ENCODE measurements around the gene SPOCK1. TPM values are rescaled to one million over a fixed set of nuclear protein-coding genes. Genes with fewer than 3 reads are reported as not detected.
"Not testable (repeated sequence)": the region's sequence is repeated elsewhere in the genome, so short reads cannot be mapped to it uniquely, and the experiment has no call there.

Gene SPOCK1
- total RNA-seq, 2 experiments from 2014 or later: 0.42 TPM; not detected in 1

DNA sequence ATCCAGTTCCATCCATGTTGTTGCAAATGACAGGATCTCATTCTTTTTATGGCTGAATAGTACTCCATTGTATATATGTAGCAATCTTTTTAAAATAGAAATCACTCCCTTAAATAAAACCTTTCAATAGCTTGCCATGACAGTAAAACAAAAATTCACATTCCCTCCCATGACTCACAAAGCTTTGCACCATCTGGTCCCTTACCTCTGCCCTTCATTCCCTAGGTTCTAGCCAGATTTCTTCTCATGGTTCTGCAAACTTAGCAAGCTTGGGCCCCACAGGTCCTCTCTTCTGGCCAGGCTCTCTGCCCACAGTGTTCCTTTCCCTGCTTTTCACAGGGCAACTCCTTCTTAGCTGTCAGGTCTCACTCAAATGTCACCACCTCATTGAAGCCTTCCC is 4.3 kb upstream of the SPOCK1 start:
- CTCF ChIA-PET: interaction anchor here (0.5 to 1.0 kb wide), 3 partner anchors 51 to 1574 kb away, joined by 3 to 5 read pairs (median 3); no protein-coding TSS in a partner anchor
- Mint-ChIP-seq H3K27me3 (ENCODE audit: low read depth) (peaks cover 12% of the 10 kb centered on the region), H3K27ac (no peak overlapping the region), H3K9me3 (no peaks in the 10 kb centered on the region), H3K4me1 (ENCODE audit: low read depth) (no peaks in the 10 kb centered on the region), H3K36me3 (ENCODE audit: low read depth) (no peaks in the 10 kb centered on the region), H3K4me3 (no peak overlapping the region)
- intact Hi-C loops (cut with micrococcal nuclease): no loop called here
- no peak for DNase-seq

DNA sequence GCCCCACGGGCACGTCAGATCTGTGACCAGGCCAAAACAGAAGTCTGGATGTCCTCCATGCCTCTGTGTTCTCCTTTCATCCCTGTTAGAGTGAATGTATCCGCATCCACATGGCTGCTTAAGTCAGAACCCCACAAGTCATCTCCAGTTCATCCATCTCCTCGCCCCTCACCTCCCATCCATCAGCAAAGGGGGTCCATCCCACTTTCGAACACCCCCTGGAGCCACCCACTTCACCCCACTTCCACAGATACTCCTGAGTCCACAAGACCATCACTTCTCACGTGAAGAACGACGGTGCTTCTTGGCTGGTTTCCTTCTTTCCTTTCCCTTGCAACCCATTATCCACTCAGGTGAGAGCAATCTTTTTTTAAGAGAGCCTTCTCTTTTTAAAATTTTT is 3.5 kb upstream of the SPOCK1 start:
- intact Hi-C loops (cut with micrococcal nuclease): no loop called here

DNA sequence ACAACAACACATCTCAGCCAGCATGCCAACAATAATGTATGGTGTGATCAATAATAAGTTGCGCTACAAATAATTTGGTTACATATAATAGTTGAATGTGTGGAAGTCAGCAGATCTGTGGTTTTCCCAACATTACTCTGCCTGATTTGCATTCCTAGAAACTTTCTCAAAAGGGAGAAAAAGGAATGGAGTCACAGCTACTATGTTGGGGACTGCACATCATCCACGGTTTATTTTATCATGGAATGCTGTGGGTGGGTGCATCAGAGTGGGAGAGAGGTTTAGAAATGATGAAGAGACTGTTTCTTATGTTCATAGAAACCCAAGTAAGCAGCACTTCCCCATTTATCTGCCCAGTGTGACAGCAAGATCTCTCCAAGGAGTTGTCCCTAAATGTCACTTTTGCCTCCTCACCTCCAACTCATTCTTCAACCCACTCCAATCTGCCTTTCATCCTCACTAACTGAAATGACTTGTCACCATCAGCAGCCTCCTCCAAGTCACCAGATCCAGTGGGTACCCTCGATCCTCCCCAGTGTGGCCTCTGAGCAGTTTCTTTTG is 2.8 kb upstream of the SPOCK1 start:
- intact Hi-C loops (cut with micrococcal nuclease): no loop called here
- Mint-ChIP-seq H3K4me3 (no peak overlapping the region), H3K36me3 (ENCODE audit: low read depth) (no peaks in the 10 kb centered on the region), H3K4me1 (ENCODE audit: low read depth) (peaks cover 2% of the 10 kb centered on the region), H3K27ac (no peak overlapping the region), H3K9me3 (no peaks in the 10 kb centered on the region), H3K27me3 (ENCODE audit: low read depth) (peaks cover 15% of the 10 kb centered on the region)
- no peak for DNase-seq
- CTCF ChIA-PET: no interaction called here

More for the DNA sequence above, 3.5 kb upstream of the SPOCK1 start:
- no peak overlapping the region for H3K27ac Mint-ChIP-seq
- H3K9me3 Mint-ChIP-seq: no peaks in the 10 kb centered on the region
- H3K27me3 Mint-ChIP-seq (ENCODE audit: low read depth): peaks cover 12% of the 10 kb centered on the region
- CTCF ChIA-PET: no interaction called here
- no peaks in the 10 kb centered on the region for H3K36me3 Mint-ChIP-seq (ENCODE audit: low read depth)
- H3K4me1 Mint-ChIP-seq (ENCODE audit: low read depth): peaks cover 2% of the 10 kb centered on the region
- DNase-seq: no peak
- no peak overlapping the region for H3K4me3 Mint-ChIP-seq

DNA sequence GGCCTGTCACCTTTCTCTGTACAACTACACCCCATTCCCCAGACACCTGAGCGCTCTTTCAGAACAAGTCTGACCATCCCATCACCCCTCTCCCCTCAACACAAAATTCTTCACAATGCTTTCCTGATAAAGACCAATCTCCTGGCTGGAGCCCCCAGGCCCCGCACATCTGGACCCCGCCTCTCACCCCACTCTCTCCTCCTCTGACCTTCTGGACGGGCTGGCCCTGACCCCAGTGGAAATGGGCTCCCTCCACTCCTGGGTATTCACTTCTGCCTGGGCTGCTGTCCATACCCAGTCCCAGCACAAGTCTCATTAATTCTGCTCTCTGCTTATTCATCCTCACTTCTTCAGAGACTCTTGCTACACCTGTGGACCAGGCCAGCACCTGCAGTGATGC is 2.1 kb upstream of the SPOCK1 start:
- peaks cover 18% of the 10 kb centered on the region for H3K27me3 Mint-ChIP-seq (ENCODE audit: low read depth)
- no peak overlapping the region for H3K27ac Mint-ChIP-seq
- H3K36me3 Mint-ChIP-seq (ENCODE audit: low read depth): no peaks in the 10 kb centered on the region
- no peaks in the 10 kb centered on the region for H3K9me3 Mint-ChIP-seq
- intact Hi-C loops (cut with micrococcal nuclease): no loop called here
- no peak overlapping the region for H3K4me3 Mint-ChIP-seq
- peaks cover 2% of the 10 kb centered on the region for H3K4me1 Mint-ChIP-seq (ENCODE audit: low read depth)
- no peak for DNase-seq
- CTCF ChIA-PET: interaction anchor here (1.2 kb wide), 1 partner anchor 181 kb away, joined by 5 read pairs; no protein-coding TSS in a partner anchor

DNA sequence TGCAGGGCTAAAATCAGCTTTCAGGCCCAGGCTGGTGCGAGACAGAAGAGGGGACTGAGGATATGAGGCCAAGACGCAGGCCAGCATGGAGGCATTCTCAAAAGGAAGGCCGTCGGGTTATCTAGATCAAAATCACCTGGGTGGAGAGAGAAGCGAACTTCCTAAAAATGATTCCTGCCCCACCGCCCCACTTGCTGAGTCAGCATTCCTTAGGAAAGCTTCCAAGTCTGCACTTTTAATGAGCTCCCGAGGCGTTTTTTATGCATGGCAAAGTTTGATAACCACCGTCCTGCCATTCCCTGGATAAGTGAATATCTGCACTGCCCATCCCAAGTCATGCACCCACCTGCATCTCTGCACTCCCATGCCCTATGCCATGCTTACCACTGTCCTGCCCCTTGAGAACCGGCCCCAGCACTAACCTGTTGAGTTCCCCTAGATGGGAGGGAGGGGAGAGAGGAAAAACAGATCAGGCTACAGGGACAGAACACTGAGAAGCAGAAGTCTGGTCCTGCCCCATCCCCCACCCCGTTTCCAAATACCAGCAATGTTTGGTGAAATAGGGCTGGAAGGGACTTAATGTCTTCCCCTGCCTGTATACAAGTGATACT is 1.6 kb upstream of the SPOCK1 start:
- Mint-ChIP-seq H3K9me3 (no peaks in the 10 kb centered on the region), H3K4me3 (no peak overlapping the region), H3K27ac (no peak overlapping the region), H3K27me3 (ENCODE audit: low read depth) (peaks cover 18% of the 10 kb centered on the region), H3K36me3 (ENCODE audit: low read depth) (no peaks in the 10 kb centered on the region), H3K4me1 (ENCODE audit: low read depth) (peaks cover 2% of the 10 kb centered on the region)
- CTCF ChIA-PET: interaction anchor here (1.2 kb wide), 1 partner anchor 181 kb away, joined by 5 read pairs; no protein-coding TSS in a partner anchor
- intact Hi-C loops (cut with micrococcal nuclease): no loop called here
- no peak for DNase-seq

DNA sequence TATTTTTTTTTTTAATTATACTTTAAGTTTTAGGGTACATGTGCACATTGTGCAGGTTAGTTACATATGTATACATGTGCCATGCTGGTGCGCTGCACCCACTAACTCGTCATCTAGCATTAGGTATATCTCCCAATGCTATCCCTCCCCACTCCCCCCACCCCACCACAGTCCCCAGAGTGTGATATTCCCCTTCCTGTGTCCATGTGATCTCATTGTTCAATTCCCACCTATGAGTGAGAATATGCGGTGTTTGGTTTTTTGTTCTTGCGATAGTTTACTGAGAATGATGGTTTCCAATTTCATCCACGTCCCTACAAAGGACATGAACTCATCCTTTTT is 351 bp upstream of the SPOCK1 start:
- not testable (repeated sequence) for H3K4me3 Mint-ChIP-seq; H3K4me1 Mint-ChIP-seq (ENCODE audit: low read depth); H3K36me3 Mint-ChIP-seq (ENCODE audit: low read depth); H3K9me3 Mint-ChIP-seq; DNase-seq; H3K27ac Mint-ChIP-seq
- H3K27me3 Mint-ChIP-seq (ENCODE audit: low read depth): peaks cover 13% of the 10 kb centered on the region
- CTCF ChIA-PET: interaction anchor here (0.6 to 1.2 kb wide), 3 partner anchors 94 to 184 kb away, joined by 3 to 8 read pairs (median 3); no protein-coding TSS in a partner anchor
- intact Hi-C loops (cut with micrococcal nuclease): loop anchor here (1.0 to 10.0 kb wide), 3 partner anchors 155 to 695 kb away; no protein-coding TSS in a partner anchor

DNA sequence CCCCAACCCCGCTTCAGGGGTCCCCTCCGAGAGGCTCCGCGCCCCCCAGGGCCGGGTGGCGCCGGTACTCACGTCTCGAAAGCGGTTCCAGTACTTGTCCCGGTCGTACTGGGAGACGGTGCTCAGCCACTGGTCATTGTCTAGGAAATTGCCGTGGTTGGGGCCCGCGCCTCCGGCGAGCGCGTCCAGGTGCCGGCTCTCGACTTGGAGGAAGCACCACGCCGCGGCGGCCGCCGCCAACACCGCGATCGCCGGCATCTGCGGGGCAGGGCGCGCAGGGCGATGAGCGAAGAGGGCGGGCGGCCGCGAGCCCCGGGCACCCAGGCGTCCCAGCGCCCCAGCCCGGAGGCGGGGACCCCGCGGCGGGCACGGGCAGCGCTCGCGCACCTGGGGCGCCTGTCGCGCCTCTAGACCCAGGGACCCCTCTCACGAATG is 808 bp downstream of the SPOCK1 start:
- intact Hi-C loops (cut with micrococcal nuclease): loop anchor here (10.0 kb wide), 1 partner anchor 694 kb away; no protein-coding TSS in a partner anchor
- Mint-ChIP-seq H3K27me3 (ENCODE audit: low read depth) (peaks cover 13% of the 10 kb centered on the region), H3K36me3 (ENCODE audit: low read depth) (no peaks in the 10 kb centered on the region), H3K4me3 (no peak overlapping the region), H3K27ac (no peak overlapping the region), H3K9me3 (no peaks in the 10 kb centered on the region), H3K4me1 (ENCODE audit: low read depth) (peaks cover 2% of the 10 kb centered on the region)
- no peak for DNase-seq
- CTCF ChIA-PET: interaction anchor here (0.8 to 1.9 kb wide), 5 partner anchors 153 to 181 kb away, joined by 3 to 8 read pairs (median 5); no protein-coding TSS in a partner anchor

DNA sequence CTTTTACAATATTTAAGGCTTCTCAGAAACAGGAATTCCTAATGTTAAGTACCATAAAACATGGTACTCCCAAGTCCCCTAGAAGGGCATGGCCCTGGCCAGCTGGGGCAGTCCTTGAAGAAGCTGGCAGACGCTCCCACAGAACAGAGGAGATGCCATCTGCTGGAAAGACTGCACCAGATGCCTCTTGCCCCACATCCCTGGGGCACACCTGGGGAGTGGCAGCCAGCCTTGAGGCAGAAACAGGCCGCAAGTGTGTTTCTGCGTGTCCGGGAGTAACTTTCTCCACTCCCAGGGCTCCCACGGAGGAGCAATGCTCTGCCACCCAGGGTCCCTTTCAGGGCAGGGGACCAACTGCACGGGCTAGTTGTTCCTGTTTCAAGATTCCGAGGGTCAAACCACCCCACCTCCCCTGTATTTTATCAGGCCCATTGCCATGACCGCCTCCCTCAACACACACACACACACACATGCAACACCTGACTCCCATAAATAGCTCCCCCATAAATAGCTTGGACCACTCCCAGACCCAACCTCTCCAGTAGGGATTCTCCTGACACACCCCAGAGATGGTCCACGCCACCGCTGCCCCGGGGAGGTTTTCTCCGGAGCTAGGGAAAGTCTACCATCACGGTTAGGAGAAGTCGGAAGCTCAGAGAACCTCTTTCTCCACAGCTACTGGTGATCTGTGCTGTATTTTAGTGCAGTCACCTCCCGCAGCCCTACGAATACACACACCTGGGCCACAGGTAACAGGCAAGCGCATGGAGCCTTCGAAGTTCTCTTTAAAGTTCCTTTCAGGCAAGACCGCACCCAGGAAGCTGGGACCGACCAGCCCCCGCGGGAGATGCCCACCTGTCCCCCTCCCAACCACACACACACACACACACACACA is 1.5 kb downstream of the SPOCK1 start:
- Mint-ChIP-seq H3K36me3 (ENCODE audit: low read depth) (no peaks in the 10 kb centered on the region), H3K4me1 (ENCODE audit: low read depth) (peaks cover 2% of the 10 kb centered on the region), H3K27me3 (ENCODE audit: low read depth) (peaks cover 13% of the 10 kb centered on the region), H3K9me3 (no peaks in the 10 kb centered on the region), H3K27ac (no peak overlapping the region), H3K4me3 (no peak overlapping the region)
- no peak for DNase-seq
- CTCF ChIA-PET: interaction anchor here (0.6 to 1.9 kb wide), 4 partner anchors 132 to 181 kb away, joined by 3 to 8 read pairs (median 4); no protein-coding TSS in a partner anchor
- intact Hi-C loops (cut with micrococcal nuclease): loop anchor here (10.0 kb wide), 1 partner anchor 693 kb away; no protein-coding TSS in a partner anchor

DNA sequence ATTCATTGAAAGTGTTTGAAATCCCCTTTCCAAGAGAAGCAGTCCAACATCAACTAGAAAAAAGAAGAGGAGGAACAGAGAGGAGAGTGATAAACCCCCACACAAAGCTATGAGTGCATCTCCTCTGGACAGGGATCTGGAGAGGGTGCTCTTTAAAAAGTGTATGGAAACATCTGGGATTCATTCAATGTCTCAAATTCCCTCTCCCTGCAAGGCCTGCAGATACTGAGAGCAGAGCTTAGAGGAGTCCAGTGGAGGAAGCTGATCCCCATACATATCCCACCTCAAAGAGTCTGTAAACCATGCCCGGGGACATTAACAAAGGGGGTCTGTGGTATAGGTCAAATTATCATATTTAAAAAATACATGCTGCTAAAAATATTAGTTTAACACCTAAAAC is 2.2 kb downstream of the SPOCK1 start:
- no peak overlapping the region for H3K4me3 Mint-ChIP-seq
- intact Hi-C loops (cut with micrococcal nuclease): loop anchor here (10.0 kb wide), 1 partner anchor 692 kb away; no protein-coding TSS in a partner anchor
- peaks cover 13% of the 10 kb centered on the region for H3K27me3 Mint-ChIP-seq (ENCODE audit: low read depth)
- H3K27ac Mint-ChIP-seq: no peak overlapping the region
- no peak for DNase-seq
- no peaks in the 10 kb centered on the region for H3K9me3 Mint-ChIP-seq
- peaks cover 2% of the 10 kb centered on the region for H3K4me1 Mint-ChIP-seq (ENCODE audit: low read depth)
- no peaks in the 10 kb centered on the region for H3K36me3 Mint-ChIP-seq (ENCODE audit: low read depth)
- CTCF ChIA-PET: interaction anchor here (0.5 to 1.9 kb wide), 3 partner anchors 43 to 178 kb away, joined by 3 to 8 read pairs (median 5); no protein-coding TSS in a partner anchor

DNA sequence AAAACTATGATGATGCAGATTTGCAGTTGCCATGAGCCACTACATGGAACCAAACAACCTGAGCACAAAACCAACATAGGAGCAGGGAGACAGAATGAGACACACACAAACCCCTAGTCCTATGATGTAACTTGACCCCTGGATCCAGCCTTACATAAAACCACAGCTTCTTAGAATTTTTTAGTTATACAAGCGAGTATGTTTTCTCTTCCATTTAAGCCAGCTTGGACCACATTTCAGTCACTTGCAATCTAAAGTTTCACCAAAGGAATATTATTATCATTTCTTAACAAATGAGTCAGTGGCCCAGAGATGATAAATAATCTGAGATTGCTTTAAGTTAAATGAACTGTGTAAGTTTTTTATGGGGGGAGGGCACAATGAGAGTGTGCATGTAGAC is 6.8 kb downstream of the SPOCK1 start:
- H3K4me3 Mint-ChIP-seq: no peak overlapping the region
- no peak for DNase-seq
- CTCF ChIA-PET: interaction anchor here (0.6 to 2.2 kb wide), 2 partner anchors 172 to 1919 kb away, joined by 3 to 5 read pairs; no protein-coding TSS in a partner anchor

DNA sequence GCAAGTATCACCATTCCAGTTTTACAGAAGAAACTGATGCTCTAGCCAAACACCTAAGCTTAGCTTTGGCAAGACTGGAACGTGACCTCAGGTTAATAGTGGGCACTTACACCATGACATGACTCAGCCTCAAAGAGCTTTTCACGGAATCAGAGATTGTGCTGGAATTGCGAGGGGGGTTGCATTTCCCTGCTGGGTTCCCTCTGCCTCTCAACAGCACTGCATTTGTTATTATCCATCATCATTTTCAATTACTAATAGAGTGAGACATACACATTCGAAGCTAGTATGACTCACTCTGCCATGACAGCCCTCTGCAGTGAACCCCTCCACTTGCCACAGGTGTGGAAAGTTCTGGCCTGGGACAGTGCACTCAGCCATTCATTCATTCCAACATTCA is 8.0 kb downstream of the SPOCK1 start:
- DNase-seq: no peak
- intact Hi-C loops (cut with micrococcal nuclease): loop anchor here (10.0 kb wide), 1 partner anchor 686 kb away; no protein-coding TSS in a partner anchor
- no peaks in the 10 kb centered on the region for H3K4me1 Mint-ChIP-seq (ENCODE audit: low read depth)
- H3K27ac Mint-ChIP-seq: no peak overlapping the region
- CTCF ChIA-PET: no interaction called here
- H3K9me3 Mint-ChIP-seq: no peaks in the 10 kb centered on the region
- H3K36me3 Mint-ChIP-seq (ENCODE audit: low read depth): no peaks in the 10 kb centered on the region
- no peak overlapping the region for H3K4me3 Mint-ChIP-seq
- H3K27me3 Mint-ChIP-seq (ENCODE audit: low read depth): peaks cover 3% of the 10 kb centered on the region

More for the DNA sequence above, 6.8 kb downstream of the SPOCK1 start:
- H3K27ac Mint-ChIP-seq: no peak overlapping the region
- no peaks in the 10 kb centered on the region for H3K36me3 Mint-ChIP-seq (ENCODE audit: low read depth)
- H3K9me3 Mint-ChIP-seq: no peaks in the 10 kb centered on the region
- H3K4me1 Mint-ChIP-seq (ENCODE audit: low read depth): no peaks in the 10 kb centered on the region
- intact Hi-C loops (cut with micrococcal nuclease): loop anchor here (10.0 kb wide), 1 partner anchor 688 kb away; no protein-coding TSS in a partner anchor
- H3K27me3 Mint-ChIP-seq (ENCODE audit: low read depth): peaks cover 9% of the 10 kb centered on the region

DNA sequence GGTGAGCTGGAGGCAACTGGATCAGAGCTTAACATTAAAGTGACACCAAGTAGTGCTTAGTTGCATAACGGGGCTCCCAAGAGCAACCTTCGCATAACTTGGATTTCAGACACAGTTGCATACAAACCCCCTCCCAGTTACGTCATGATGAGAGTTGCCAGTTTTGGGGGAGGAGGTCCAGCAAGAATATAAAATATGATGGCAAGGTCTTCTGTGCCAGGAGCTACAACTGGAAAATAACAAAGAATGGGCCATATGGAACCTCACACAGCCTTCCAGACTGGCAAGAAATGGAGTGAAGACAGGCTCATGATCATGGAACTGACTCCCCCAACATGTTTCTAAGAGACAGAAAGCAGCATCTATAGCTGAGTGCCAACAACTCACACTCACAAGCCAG is 8.5 kb downstream of the SPOCK1 start:
- Mint-ChIP-seq H3K4me1 (ENCODE audit: low read depth) (no peaks in the 10 kb centered on the region), H3K36me3 (ENCODE audit: low read depth) (no peaks in the 10 kb centered on the region), H3K27me3 (ENCODE audit: low read depth) (peaks cover 3% of the 10 kb centered on the region), H3K27ac (no peak overlapping the region), H3K4me3 (no peak overlapping the region), H3K9me3 (no peaks in the 10 kb centered on the region)
- no peak for DNase-seq
- CTCF ChIA-PET: interaction anchor here (1.4 kb wide), 1 partner anchor 171 kb away, joined by 4 read pairs; no protein-coding TSS in a partner anchor
- intact Hi-C loops (cut with micrococcal nuclease): loop anchor here (10.0 kb wide), 1 partner anchor 686 kb away; no protein-coding TSS in a partner anchor
